ENCODE measurements around the gene MAD1L1. TPM values are rescaled to one million over a fixed set of nuclear protein-coding genes. Genes with fewer than 3 reads are reported as not detected.

The MAD1L1 gene
- total and polyA plus RNA-seq, 4 donors, result 12.8 to 20.7 (median 16.5) TPM

GRCh38 chr7:2086229-2086628 lies 146.5 kb downstream of the MAD1L1 start (continued):
- no peak for TF ChIP-seq REST (IDR thresholded peaks at IDR 0.05)

- peaks cover 0 to 3% (median 0%) of the 10 kb centered on the region in 4 donors for H3K36me3 ChIP-seq (ENCODE audit: control insufficient read depth in 4 of 4, insufficient read depth in 3 of 4, low read depth in 1 of 4, low read length in 3 of 4)
Measured at GRCh38 chr7:2085804-2086203, 146.9 kb downstream of the MAD1L1 start.

GRCh38 chr7:2084781-2085505 lies 147.8 kb downstream of the MAD1L1 start:
- Histone ChIP-seq H3K27ac (ENCODE audit: low read depth in 1 of 2, low read length in 2 of 2) (no peak overlapping the region), H3K4me1 (ENCODE audit: control insufficient read depth in 4 of 4, insufficient read depth in 4 of 4, low read length in 3 of 4) (no peaks in the 10 kb centered on the region), H3K27me3 (ENCODE audit: control insufficient read depth in 4 of 4, insufficient read depth in 4 of 4, low read length in 3 of 4) (no peaks in the 10 kb centered on the region), H3K9ac (ENCODE audit: low read depth in 1 of 2, low read length in 2 of 2) (no peak overlapping the region), H3K4me3 (ENCODE audit: low read depth in 1 of 3, low read length in 3 of 3) (no peak overlapping the region), H3K36me3 (ENCODE audit: control insufficient read depth in 4 of 4, insufficient read depth in 3 of 4, low read depth in 1 of 4, low read length in 3 of 4) (peaks cover 0 to 3% (median 0%) of the 10 kb centered on the region in 4 donors), H3K9me3 (ENCODE audit: control insufficient read depth in 4 of 4, low read length in 3 of 4) (no peaks in the 10 kb centered on the region)
- DNase-seq (ENCODE audit: low spot score), result no peak
- no peak for TF ChIP-seq ZBTB33 (IDR thresholded peaks at IDR 0.05)
- TF ChIP-seq JUND (IDR thresholded peaks at IDR 0.05), result no peak
- no peak for TF ChIP-seq GABPA (IDR thresholded peaks at IDR 0.05 in 1 of 2, conservative IDR thresholded peaks at IDR 0.05 in 1 of 2)
- no peak for TF ChIP-seq FOXA2 (IDR thresholded peaks at IDR 0.05)
- TF ChIP-seq ATF3 (IDR thresholded peaks at IDR 0.05), result no peak
- no peak for TF ChIP-seq FOXA1 (IDR thresholded peaks at IDR 0.05)
- TF ChIP-seq HNF4G (IDR thresholded peaks at IDR 0.05), result no peak
- no peak for TF ChIP-seq RXRA (IDR thresholded peaks at IDR 0.05)
- TF ChIP-seq MAX (IDR thresholded peaks at IDR 0.05), result no peak
- TF ChIP-seq NR2F2 (IDR thresholded peaks at IDR 0.05), result no peak
- TF ChIP-seq HNF4A (conservative IDR thresholded peaks at IDR 0.05), result no peak
- no peak for TF ChIP-seq RAD21 (IDR thresholded peaks at IDR 0.05)
- no peak for TF ChIP-seq YY1 (IDR thresholded peaks at IDR 0.05)
- 95% methylated on average over 25 of the region's 25 CpGs for WGBS

More at GRCh38 chr7:2085804-2086203, 146.9 kb downstream of the MAD1L1 start:
- no peaks in the 10 kb centered on the region for H3K4me1 ChIP-seq (ENCODE audit: control insufficient read depth in 4 of 4, insufficient read depth in 4 of 4, low read length in 3 of 4)
- no peaks in the 10 kb centered on the region for H3K9me3 ChIP-seq (ENCODE audit: control insufficient read depth in 4 of 4, low read length in 3 of 4)
- no peak overlapping the region for H3K9ac ChIP-seq (ENCODE audit: low read depth in 1 of 2, low read length in 2 of 2)
- no peak overlapping the region for H3K4me3 ChIP-seq (ENCODE audit: low read depth in 1 of 3, low read length in 3 of 3)
- TF ChIP-seq RAD21 (IDR thresholded peaks at IDR 0.05), result no peak
- H3K27ac ChIP-seq (ENCODE audit: low read depth in 1 of 2, low read length in 2 of 2), result no peak overlapping the region
- DNase-seq (ENCODE audit: low spot score), result no peak
- WGBS, result 98% methylated on average over 16 of the region's 16 CpGs
- H3K27me3 ChIP-seq (ENCODE audit: control insufficient read depth in 4 of 4, insufficient read depth in 4 of 4, low read length in 3 of 4), result no peaks in the 10 kb centered on the region
